Panc1 (cell line): ENCODE measurements around the gene LITAF. TPM values are rescaled to one million over a fixed set of nuclear protein-coding genes. Genes with fewer than 3 reads are reported as not detected.

ENCODE experiments used
- ATAC-seq: fragments of 200-7000 bp; cut with Tn5 transposase; 2 replicates; pipeline ENCODE4 v1.9.1; 2020; ENCODE audit warnings: mild to moderate bottlenecking, moderate library complexity
- BruUV-seq: library from RNA; stranded (reverse); fragments of 400-500 nt; replicated peaks from 2 replicates; lab custom pipeline; 2021; lab: Mats Ljungman, UMichigan
- CTCF ChIA-PET: fragments of 300-600 bp; sonication (Branson Sonifier 250); formaldehyde crosslinking; loops from one replicate; lab custom pipeline; 2022; ENCODE audit warnings: antibody characterized with exemption; lab: Charles Lee
- POLR2A ChIA-PET: fragments of 300-600 bp; sonication (Branson Sonifier 250); formaldehyde crosslinking; loops from one replicate; lab custom pipeline; 2022; ENCODE audit warnings: antibody characterized with exemption; lab: Charles Lee
- DNase-seq: peaks from one replicate; pipeline ENCODE4 v3.0.0-alpha.2; 2010; ENCODE audit warnings: low read depth, low spot score
- H3K27ac ChIP-seq: 2 replicates; pipeline ENCODE4 v1.5.1; 2011; ENCODE audit warnings: mild to moderate bottlenecking, low read length, inconsistent platforms
- H3K27me3 ChIP-seq: fragments of 200-500 bp; sonication (Bioruptor generic); 2 replicates; pipeline ENCODE4 v1.6.0; 2014; ENCODE audit warnings: low read length, inconsistent platforms; ENCODE audit not compliant: control insufficient read depth, insufficient read depth
- H3K36me3 ChIP-seq: fragments of 200-500 bp; sonication (Bioruptor generic); 2 replicates; pipeline ENCODE4 v1.5.1; 2014; ENCODE audit warnings: inconsistent platforms, mild to moderate bottlenecking, low read length, moderate library complexity; ENCODE audit not compliant: control insufficient read depth, insufficient read depth
- H3K4me1 ChIP-seq: 2 replicates; pipeline ENCODE4 v1.5.1; 2011; ENCODE audit warnings: inconsistent platforms, mild to moderate bottlenecking, low read length, moderate library complexity; ENCODE audit not compliant: control insufficient read depth, insufficient read depth
- H3K4me3 ChIP-seq, 2 experiments: 2 replicates each; pipeline ENCODE4 v1.5.1; 2011 to 2012; ENCODE audit warnings: low read depth in 2 of 2, low read length in 2 of 2, mild to moderate bottlenecking in 2 of 2, inconsistent platforms in 1 of 2, moderate library complexity in 1 of 2
- H3K9me3 ChIP-seq: fragments of 200-500 bp; sonication (Bioruptor generic); 2 replicates; pipeline ENCODE4 v1.5.1; 2014; ENCODE audit warnings: low read depth, mild to moderate bottlenecking, inconsistent platforms, low read length, moderate library complexity; ENCODE audit not compliant: control insufficient read depth, insufficient read depth
- CTCF ChIP-seq: fragments of 450-650 bp; IDR thresholded peaks from 2 replicates; pipeline ENCODE4 v1.5.1; 2017; ENCODE audit warnings: mild to moderate bottlenecking
- POLR2AphosphoS5 ChIP-seq: IDR thresholded peaks from 2 replicates; pipeline ENCODE4 v1.6.1; 2012; ENCODE audit warnings: mild to moderate bottlenecking, low read depth, low read length, moderate library complexity
- SIN3A ChIP-seq: IDR thresholded peaks from 2 replicates; pipeline ENCODE4 v1.6.1; 2012; ENCODE audit warnings: low read depth, mild to moderate bottlenecking, low read length, moderate library complexity, borderline replicate concordance; ENCODE audit not compliant: insufficient read depth
- TCF7L2 ChIP-seq: IDR thresholded peaks from 2 replicates; pipeline ENCODE4 v1.6.1; 2011; ENCODE audit warnings: mild to moderate bottlenecking, low read depth, low read length, inconsistent platforms
- in situ Hi-C: cut with HindIII; loops from 2 replicates; pipeline ENCODE4 v1.10.0; 2016; ENCODE audit warnings: low sequenced_read_pairs, low pct_unique_long_range_greater_than_20kb
- intact Hi-C: fragments of 100-400 bp; cut with micrococcal nuclease; formaldehyde crosslinking; loops from one replicate; pipeline ENCODE4 v1.10.0; 2022; ENCODE audit not compliant: unreplicated experiment
- total RNA-seq: library from RNA; stranded (reverse); gene quantifications from one replicate; pipeline ENCODE4 v1.2.1, GENCODE V29; 2021; ENCODE audit not compliant: unreplicated experiment
- TF ChIP-seq, protein P1 (sequence below), 2 experiments: IDR thresholded peaks; 2 replicates each; pipeline ENCODE4 v1.6.1; 2011 to 2012; ENCODE audit warnings: low read depth in 2 of 2, control low read depth in 1 of 2, low read length in 1 of 2, mild to moderate bottlenecking in 1 of 2, moderate library complexity in 1 of 2; ENCODE audit not compliant: insufficient read depth in 1 of 2

LITAF gene
- total RNA-seq, 1 experiment from 2014 or later = 85.2 TPM

- Histone ChIP-seq H3K27ac (no peak overlapping the region), H3K9me3 (no peaks in the 10 kb centered on the region), H3K4me1 (no peaks in the 10 kb centered on the region), H3K4me3 (no peak overlapping the region), H3K27me3 (no peaks in the 10 kb centered on the region), H3K36me3 (no peaks in the 10 kb centered on the region)
- in situ Hi-C loops = no loop called here
- DNase-seq (no peak), ATAC-seq (no peak)
- intact Hi-C loops = no loop called here
- no peak for TF ChIP-seq TCF7L2
- TF ChIP-seq SIN3A = no peak
- TF ChIP-seq POLR2AphosphoS5 = no peak
- TF ChIP-seq CTCF = no peak
- TF ChIP-seq, protein P1, sequence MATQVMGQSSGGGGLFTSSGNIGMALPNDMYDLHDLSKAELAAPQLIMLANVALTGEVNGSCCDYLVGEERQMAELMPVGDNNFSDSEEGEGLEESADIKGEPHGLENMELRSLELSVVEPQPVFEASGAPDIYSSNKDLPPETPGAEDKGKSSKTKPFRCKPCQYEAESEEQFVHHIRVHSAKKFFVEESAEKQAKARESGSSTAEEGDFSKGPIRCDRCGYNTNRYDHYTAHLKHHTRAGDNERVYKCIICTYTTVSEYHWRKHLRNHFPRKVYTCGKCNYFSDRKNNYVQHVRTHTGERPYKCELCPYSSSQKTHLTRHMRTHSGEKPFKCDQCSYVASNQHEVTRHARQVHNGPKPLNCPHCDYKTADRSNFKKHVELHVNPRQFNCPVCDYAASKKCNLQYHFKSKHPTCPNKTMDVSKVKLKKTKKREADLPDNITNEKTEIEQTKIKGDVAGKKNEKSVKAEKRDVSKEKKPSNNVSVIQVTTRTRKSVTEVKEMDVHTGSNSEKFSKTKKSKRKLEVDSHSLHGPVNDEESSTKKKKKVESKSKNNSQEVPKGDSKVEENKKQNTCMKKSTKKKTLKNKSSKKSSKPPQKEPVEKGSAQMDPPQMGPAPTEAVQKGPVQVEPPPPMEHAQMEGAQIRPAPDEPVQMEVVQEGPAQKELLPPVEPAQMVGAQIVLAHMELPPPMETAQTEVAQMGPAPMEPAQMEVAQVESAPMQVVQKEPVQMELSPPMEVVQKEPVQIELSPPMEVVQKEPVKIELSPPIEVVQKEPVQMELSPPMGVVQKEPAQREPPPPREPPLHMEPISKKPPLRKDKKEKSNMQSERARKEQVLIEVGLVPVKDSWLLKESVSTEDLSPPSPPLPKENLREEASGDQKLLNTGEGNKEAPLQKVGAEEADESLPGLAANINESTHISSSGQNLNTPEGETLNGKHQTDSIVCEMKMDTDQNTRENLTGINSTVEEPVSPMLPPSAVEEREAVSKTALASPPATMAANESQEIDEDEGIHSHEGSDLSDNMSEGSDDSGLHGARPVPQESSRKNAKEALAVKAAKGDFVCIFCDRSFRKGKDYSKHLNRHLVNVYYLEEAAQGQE (IDR thresholded peaks at IDR 0.05; ENCODE audit: insufficient read depth in 1 of 2, low read depth in 2 of 2, low read length in 1 of 2) = no peak
- no TSS peak for BruUV-seq
- ChIA-PET POLR2A (no interaction called here), CTCF (no interaction called here)
These were observed 41.2 kb upstream of the LITAF start for GRCh38 chr16:11627822-11628457.

DNA sequence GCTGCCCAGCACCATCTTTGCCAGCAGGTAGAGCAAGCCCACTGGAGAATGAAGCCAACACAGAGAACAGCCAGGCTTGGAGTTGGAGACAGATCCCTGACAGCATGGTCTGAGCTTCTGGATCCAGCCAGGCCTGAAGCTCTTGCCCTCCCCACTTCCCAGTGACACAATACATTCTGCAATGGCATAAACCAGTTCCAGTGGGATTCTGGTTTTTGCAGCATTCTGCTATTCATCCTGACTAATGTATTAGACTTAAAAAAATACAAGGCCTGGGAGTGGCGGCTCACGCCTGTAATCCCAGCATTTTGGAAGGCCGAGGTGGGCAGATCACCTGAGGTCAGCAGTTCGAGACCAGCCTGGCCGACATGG lies 40.6 kb upstream of the LITAF start:
- in situ Hi-C loops (no loop called here), intact Hi-C loops (no loop called here)
- CTCF ChIA-PET = no interaction called here
- ATAC-seq (no peak), DNase-seq (no peak)
- POLR2A ChIA-PET = no interaction called here
- H3K4me1 ChIP-seq = no peaks in the 10 kb centered on the region
- BruUV-seq = no TSS peak
- no peaks in the 10 kb centered on the region for H3K9me3 ChIP-seq
- TF ChIP-seq POLR2AphosphoS5 (no peak), SIN3A (no peak), TCF7L2 (no peak), CTCF (no peak)
- TF ChIP-seq, protein P1 (IDR thresholded peaks at IDR 0.05; ENCODE audit: insufficient read depth in 1 of 2, low read depth in 2 of 2, low read length in 1 of 2) = no peak
- no peaks in the 10 kb centered on the region for H3K36me3 ChIP-seq
- no peaks in the 10 kb centered on the region for H3K27me3 ChIP-seq
- H3K4me3 ChIP-seq = no peak overlapping the region
- no peak overlapping the region for H3K27ac ChIP-seq
